ENCODE results near the gene EXOC7. TPM values are rescaled to one million over a fixed set of nuclear protein-coding genes. Genes with fewer than 3 reads are reported as not detected.

Gene EXOC7
- total RNA-seq, 1 experiment from 2014 or later: 126 TPM

DNA sequence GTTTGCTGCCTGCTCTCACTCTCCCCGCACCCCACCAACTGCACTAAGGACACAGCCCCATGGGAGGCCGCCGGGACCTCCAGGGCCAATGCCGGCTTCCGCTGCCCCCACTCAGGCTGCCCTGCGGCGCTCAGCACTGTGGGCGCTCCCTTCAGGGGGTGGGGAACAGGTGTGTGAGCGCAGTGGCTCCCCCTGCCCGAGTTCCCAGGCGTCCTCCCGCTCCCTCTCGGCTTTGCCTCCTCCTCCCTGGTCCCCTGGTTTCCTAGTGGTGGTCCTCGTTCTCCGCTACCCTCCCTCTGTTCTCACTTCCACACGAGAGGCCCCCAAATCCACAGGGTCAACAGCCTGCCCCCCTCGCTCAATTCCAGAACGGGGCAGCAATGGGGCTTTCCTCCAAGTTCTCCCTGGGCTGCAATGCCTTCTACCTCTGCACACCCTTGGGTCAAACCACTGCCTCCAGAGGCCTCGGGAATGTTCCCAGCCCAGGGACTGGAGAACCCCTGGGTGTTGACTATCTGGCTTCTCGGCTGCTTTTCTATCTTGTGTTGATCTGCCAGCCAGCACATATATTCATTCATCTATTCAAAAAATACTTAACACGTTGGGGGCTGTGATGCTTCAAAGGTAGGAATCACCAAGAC lies 27.6 kb upstream of the EXOC7 start:
- Mint-ChIP-seq H3K27ac (peak overlapping the region; percentile 33; the same call in 1 of the 2 replicates), H3K4me1 (peaks cover 60% of the 10 kb centered on the region), H3K36me3 (no peaks in the 10 kb centered on the region), H3K4me3 (peak overlapping the region; percentile 42), H3K9me3 (no peaks in the 10 kb centered on the region), H3K27me3 (ENCODE audit: low read depth) (peaks cover 26% of the 10 kb centered on the region)
- ChIA-PET POLR2A (interaction anchor here (1.3 to 3.9 kb wide), 2 partner anchors 9 to 11 kb away, joined by 3 to 17 read pairs; no protein-coding TSS in a partner anchor), CTCF (interaction anchor here (0.9 to 9.7 kb wide), 11 partner anchors 8 to 227 kb away, joined by 3 to 176 read pairs (median 4); partner anchors contain the start of genes FOXJ1, MRPL38 and RNF157)
- TF ChIP-seq USF2 (CRISPR knock-in tag; IDR thresholded peaks at IDR 0.05) (no peak), ZNF423 (CRISPR knock-in tag; IDR thresholded peaks at IDR 0.05) (peak; percentile 75)
- DNase-seq (ENCODE audit: low spot score) (peak; percentile 31), ATAC-seq (no peak)

GRCh38 chr17:76130473-76130872 lies 26.9 kb upstream of the EXOC7 start:
- ATAC-seq (no peak), DNase-seq (ENCODE audit: low spot score) (no peak)
- Mint-ChIP-seq H3K27ac (no peak overlapping the region), H3K9me3 (no peaks in the 10 kb centered on the region), H3K4me1 (peaks cover 57% of the 10 kb centered on the region), H3K4me3 (peak overlapping the region; percentile 25), H3K36me3 (no peaks in the 10 kb centered on the region), H3K27me3 (ENCODE audit: low read depth) (peaks cover 22% of the 10 kb centered on the region)
- TF ChIP-seq SP1 (CRISPR knock-in tag; conservative IDR thresholded peaks at IDR 0.05): no peak
- TF ChIP-seq, protein P1, sequence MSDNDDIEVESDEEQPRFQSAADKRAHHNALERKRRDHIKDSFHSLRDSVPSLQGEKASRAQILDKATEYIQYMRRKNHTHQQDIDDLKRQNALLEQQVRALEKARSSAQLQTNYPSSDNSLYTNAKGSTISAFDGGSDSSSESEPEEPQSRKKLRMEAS (CRISPR knock-in tag; IDR thresholded peaks at IDR 0.05): peak; percentile 22; the same call in 1 of the 2 replicates
- ChIA-PET CTCF (interaction anchor here (0.9 to 9.7 kb wide), 12 partner anchors 7 to 226 kb away, joined by 3 to 176 read pairs (median 4); partner anchors contain the start of genes FOXJ1, MRPL38 and RNF157), POLR2A (interaction anchor here (0.7 to 3.9 kb wide), 3 partner anchors 8 to 295 kb away, joined by 3 to 17 read pairs (median 3); no protein-coding TSS in a partner anchor)

DNA sequence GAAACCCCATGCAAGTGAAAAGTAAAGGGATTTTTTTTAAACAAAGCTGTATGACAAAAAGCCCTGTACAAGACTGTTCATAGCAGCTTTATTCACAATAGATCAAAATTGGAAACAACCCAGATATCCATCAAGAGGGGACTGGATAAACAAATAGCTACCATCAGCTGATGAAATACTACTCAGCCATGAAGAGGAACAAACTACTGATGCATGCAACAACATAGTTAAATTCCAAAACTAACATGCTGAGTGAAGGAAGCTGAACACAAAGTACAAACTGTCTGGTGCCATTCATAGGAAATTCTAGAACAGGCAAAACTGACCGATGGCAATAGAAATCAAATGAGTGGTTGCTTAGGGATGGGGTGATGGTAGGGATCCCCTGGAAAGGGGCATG lies 22.3 kb upstream of the EXOC7 start:
- no peak overlapping the region for H3K27ac Mint-ChIP-seq
- DNase-seq (ENCODE audit: low spot score) (no peak), ATAC-seq (no peak)
- H3K36me3 Mint-ChIP-seq: no peaks in the 10 kb centered on the region
- peaks cover 32% of the 10 kb centered on the region for H3K4me1 Mint-ChIP-seq
- TF ChIP-seq, protein P2, sequence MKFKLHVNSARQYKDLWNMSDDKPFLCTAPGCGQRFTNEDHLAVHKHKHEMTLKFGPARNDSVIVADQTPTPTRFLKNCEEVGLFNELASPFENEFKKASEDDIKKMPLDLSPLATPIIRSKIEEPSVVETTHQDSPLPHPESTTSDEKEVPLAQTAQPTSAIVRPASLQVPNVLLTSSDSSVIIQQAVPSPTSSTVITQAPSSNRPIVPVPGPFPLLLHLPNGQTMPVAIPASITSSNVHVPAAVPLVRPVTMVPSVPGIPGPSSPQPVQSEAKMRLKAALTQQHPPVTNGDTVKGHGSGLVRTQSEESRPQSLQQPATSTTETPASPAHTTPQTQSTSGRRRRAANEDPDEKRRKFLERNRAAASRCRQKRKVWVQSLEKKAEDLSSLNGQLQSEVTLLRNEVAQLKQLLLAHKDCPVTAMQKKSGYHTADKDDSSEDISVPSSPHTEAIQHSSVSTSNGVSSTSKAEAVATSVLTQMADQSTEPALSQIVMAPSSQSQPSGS (CRISPR knock-in tag; IDR thresholded peaks at IDR 0.05; ENCODE audit: borderline replicate concordance, low read depth): no peak
- TF ChIP-seq ZNF121 (CRISPR knock-in tag; IDR thresholded peaks at IDR 0.05) (no peak), MYBL2 (CRISPR knock-in tag; IDR thresholded peaks at IDR 0.05) (no peak), ESRRA (CRISPR knock-in tag; IDR thresholded peaks at IDR 0.05; ENCODE audit: borderline replicate concordance) (no peak), CREB1 (CRISPR knock-in tag; IDR thresholded peaks at IDR 0.05) (no peak), SOX15 (CRISPR knock-in tag; IDR thresholded peaks at IDR 0.05) (no peak), ZNF671 (CRISPR knock-in tag; IDR thresholded peaks at IDR 0.05) (no peak), TEAD4 (CRISPR knock-in tag; IDR thresholded peaks at IDR 0.05) (no peak)
- POLR2A ChIA-PET: no interaction called here
- CTCF ChIA-PET: interaction anchor here (0.8 to 10.4 kb wide), 11 partner anchors 9 to 154 kb away, joined by 3 to 176 read pairs (median 7); partner anchors contain the start of gene FOXJ1
- H3K4me3 Mint-ChIP-seq: no peak overlapping the region
- peaks cover 7% of the 10 kb centered on the region for H3K27me3 Mint-ChIP-seq (ENCODE audit: low read depth)
- H3K9me3 Mint-ChIP-seq: no peaks in the 10 kb centered on the region

GRCh38 chr17:76125391-76125675 lies 21.7 kb upstream of the EXOC7 start:
- no peak overlapping the region for H3K4me3 Mint-ChIP-seq
- ChIA-PET POLR2A (interaction anchor here (0.6 to 1.0 kb wide), 3 partner anchors 11 to 18 kb away, joined by 3 to 4 read pairs (median 3); partner anchors contain the start of gene FOXJ1), CTCF (interaction anchor here (0.6 to 10.4 kb wide), 33 partner anchors 9 to 844 kb away, joined by 3 to 176 read pairs (median 4); partner anchors contain the start of genes CDK3, FOXJ1, GALR2 and RNF157)
- no peaks in the 10 kb centered on the region for H3K36me3 Mint-ChIP-seq
- no peak for DNase-seq (ENCODE audit: low spot score)
- H3K27ac Mint-ChIP-seq: no peak overlapping the region
- ATAC-seq: no peak
- TF ChIP-seq SMAD4 (CRISPR knock-in tag; IDR thresholded peaks at IDR 0.05) (no peak), CTCF (IDR thresholded peaks at IDR 0.05) (peak; percentile 3; the same call in 1 of the 2 replicates)
- H3K9me3 Mint-ChIP-seq: no peaks in the 10 kb centered on the region
- H3K27me3 Mint-ChIP-seq (ENCODE audit: low read depth): peaks cover 7% of the 10 kb centered on the region
- peaks cover 32% of the 10 kb centered on the region for H3K4me1 Mint-ChIP-seq

Measured in WTC11 (cell line).